HG03066 (cell line): Measurements from ENCODE around the gene ABHD16B.

ENCODE experiments used
- ATAC-seq: cut with Tn5 transposase; IDR thresholded peaks from one replicate; pipeline ENCODE4 v1.9.1; 2021; ENCODE audit warnings: low read depth; ENCODE audit not compliant: unreplicated experiment

Gene ABHD16B

DNA sequence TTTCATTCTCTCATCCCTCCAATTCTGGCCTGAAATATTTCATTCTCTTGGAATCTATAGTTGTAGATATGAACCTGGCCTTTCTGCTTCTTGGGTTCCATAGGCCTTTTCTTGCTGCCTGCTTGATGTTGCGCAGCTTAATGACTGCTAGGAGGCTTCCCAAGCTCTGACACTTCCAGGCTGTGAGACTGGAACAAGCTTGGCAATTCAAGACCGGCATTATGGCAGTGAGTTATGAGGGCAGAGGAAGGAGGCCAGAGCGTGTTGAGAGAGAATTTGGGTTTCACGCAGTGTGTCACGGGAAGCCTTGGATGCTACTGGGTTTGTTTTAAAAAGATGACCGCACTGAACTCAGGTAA is 32.7 kb downstream of the ABHD16B start:
- no peak for ATAC-seq

GRCh38 chr20:63894358-63895201 is 33.3 kb downstream of the ABHD16B start, which contains the start of gene DNAJC5:
Gene DNAJC5 (plus strand): TSS chr20:63895126. CDS start chr20:63928346, 33,220 bp downstream.
- no peak for ATAC-seq

- ATAC-seq: no peak
Measured at GRCh38 chr20:63895202-63895951, 34.1 kb downstream of the ABHD16B start.

GRCh38 chr20:63895952-63896263 is 34.6 kb downstream of the ABHD16B start:
- ATAC-seq: no peak

GRCh38 chr20:63896264-63897105 is 35.2 kb downstream of the ABHD16B start:
- ATAC-seq: peak; percentile 41

DNA sequence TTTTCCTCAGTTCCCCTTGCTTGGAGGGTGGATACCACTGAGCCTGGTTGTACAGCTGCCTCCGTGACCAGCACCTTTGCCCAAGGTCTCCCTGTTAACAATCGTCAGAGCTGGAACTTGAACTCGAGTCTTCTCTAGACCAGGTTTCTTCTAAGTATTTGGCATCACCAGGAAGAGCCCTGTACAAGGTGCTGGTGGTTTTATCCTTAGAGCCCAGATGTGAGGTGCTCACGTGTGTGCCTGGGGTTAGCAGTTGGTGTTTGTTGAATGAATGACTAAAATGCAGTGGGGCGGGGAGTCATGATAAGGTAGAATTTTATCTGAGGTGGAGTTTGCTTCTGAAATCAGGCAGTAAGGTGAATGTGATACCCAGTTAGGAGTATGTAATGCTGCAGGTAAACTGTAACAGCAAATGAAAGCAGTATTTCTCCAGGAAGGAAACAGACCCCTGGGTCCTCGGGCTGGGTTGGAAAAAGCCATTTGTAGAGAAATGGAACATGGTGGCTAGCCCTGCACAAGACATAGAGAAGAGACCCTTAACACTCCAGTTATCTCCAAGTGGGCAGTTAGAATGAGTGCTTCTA is 36.8 kb downstream of the ABHD16B start:
- ATAC-seq: no peak

DNA sequence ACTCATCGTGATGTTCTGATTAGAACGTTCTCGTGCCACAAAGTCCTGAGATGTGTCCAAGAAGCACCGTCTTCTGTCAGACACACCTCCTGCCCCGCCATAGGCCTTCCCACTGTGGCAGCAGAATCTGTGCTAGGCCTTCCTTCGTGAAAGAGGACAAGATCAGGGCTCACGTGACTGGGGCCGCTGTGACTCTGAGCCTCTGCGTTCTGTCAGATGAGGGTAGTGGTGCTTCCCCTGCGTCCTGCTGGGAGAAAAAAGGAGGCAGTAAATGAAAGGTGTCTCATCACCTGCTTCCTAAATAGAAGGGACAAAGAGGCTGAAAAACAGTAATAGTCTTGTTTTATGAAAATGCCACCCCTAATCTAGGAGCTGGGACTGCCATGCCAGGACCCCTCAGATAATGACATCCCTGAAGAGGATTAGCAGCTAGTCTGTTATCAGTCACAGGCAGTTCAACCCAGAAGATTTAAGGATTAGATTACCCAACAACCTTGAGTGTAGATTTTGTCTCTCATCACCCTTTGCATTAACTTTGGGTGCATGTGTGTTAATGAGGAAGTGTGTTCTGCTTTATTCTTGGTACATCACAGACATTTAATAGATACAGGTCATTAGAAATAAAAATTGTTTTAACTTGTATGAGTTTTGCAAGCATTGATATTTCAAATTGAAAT is 37.7 kb downstream of the ABHD16B start:
- no peak for ATAC-seq

- ATAC-seq: no peak
Measured at GRCh38 chr20:63900413-63900812, 39.1 kb downstream of the ABHD16B start.

GRCh38 chr20:63903796-63904561 is 42.7 kb downstream of the ABHD16B start:
- ATAC-seq: no peak

DNA sequence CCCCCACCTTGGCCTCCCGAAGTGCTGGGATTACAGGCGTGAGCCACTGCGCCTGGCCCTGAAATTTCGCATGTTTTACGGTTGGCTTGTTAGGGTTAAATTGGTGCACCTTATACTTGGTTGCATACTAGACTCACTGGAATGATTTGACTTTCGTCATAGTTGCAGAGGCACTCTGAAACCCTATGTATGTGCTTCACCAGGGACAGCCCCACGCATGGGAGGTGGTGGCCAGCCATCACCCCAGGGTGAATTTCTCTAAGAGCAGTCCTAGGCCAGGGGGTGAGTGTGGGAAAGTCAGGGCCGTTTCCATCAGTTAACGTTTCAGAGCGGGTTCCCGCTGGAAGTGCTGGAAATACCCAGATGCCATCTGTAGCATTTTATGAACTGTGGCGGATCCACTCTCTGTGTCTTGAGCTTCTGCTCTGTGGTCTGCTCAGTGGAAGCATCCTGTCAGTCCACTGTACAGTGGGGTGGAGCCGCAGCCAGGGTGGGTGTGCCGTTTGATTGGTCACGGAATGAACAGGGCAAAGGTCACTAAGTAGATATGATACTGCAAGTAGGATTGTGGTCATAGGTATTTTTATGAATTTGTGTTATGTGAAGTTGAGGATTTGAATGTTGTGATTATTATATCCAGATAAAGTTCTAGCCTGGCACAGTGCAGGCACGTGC is 46.8 kb downstream of the ABHD16B start:
- ATAC-seq: no peak

DNA sequence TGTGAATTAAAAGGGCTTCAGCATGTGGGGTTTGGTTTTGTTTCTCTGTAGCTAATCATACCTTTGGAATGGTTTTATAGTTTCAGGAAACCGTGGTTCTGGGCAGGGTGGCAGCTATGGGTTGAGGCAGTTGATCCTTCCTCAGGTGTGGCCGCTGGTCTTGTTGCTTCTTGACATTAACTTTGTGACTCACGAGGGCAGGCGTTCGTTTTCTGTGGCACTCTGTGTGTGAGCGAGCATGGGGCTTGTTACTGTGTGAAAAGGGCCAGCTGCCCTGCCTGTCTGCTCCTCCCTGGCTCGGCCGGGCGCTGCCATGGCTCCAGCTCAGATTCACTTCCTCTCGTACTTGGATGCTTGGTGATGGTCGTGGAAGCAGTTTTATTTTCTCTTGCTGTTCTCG is 49.9 kb downstream of the ABHD16B start:
- ATAC-seq: no peak
